Stimulated activated CD4-positive, alpha-beta T cell treated with anti-CD3 and anti-CD28 coated beads, TNF-alpha, amount 100 ng/mL, for 48 hours (primary cell): Measurements from ENCODE around the gene CPXM1.

Experiments used
- DNase-seq, 3 donors: peaks; one replicate each; pipeline ENCODE4 v3.0.0-alpha.2; 2020; ENCODE audit warnings: low read depth in 3 of 3

Gene CPXM1

DNA sequence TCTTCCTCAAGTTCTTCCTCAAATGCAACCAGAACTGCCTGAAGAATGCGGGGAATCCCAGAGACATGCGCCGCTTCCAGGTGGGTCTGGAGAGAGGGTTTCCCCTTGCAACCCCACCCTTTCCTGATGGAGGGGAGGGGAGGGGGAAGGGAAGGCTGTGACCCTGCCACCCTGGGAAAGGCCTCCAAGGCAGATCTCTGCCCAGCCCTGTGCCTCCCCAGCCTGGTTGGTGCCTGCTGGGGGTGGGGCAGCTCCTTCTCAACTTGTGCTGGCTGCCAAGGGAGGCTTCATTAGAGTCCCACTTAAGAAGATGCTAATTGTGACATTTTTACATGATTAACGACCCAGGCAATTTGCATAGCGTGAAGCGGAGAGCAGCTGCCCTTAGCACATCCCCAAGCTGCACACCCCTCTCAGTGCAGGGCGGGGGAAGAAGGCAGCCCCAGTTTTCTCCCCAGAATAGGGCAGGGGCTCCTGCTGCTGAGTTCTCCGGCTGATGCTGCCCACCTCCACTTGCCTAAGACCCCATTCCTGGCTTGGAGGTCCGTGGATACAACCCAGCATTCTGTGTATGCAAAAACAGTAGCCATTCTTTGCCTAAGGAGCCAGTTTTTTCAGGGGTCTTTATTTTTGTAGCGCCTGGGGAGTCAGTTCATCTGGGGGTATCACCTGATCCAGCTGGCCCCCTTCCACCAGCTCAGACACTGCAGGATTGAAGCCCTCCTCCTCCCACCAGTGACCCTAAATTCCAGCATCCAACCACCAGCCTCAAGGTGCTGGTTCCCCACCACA is 51.7 kb downstream of the CPXM1 start:
- DNase-seq, result no peak

DNA sequence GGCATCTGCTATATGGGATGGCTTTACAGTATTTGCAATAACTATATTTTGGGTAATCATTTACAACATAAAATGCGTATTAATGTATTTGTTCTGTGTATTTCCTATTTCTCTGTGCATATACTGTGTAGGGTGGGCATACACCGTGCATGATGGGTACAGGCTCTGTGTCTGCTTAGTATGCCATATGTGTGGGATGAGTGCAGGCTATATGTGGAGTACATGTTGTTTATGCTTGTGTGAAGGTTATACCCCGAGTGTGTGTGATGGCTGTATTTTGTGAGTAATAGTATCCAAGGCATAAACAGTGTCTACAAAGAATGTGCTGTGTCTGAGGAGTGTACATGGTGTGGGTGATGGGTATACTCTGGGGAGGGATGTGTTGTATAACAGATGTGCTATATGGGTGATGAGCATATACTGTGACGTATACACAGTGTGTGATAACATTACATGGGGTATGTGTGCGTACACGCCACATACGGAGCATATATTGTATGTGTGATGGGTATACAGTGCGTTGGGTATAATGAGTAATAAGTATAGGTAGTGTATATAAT is 52.7 kb downstream of the CPXM1 start:
- no peak for DNase-seq

DNA sequence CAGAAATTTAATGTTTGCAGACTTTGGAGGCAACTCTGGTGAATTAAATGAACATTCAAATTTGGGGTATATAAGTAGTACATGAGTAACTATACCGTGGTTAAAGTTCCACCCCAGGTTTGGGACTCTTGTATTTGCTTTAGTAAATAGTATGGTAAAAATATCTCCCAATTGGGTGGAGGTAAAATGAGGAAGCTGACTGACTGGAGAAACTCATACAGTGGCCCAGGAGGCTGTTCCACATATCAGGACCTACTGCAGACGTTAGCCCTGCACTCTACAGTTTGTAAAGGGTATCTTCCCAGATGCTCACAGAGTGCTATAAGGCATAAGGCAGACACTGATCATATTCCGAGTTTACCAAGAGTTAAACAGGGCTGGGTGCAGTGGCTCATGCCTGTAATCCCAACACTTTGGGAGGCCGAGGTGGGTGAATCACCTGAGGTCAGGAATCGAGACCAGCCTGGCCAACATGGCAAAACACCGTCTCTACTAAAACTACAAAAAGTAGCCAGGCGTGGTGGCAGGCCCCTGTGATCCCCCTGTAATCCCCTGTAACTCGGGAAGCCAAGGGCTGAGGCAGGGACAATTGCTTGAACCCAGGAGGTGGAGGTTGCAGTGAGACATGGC is 53.7 kb downstream of the CPXM1 start:
- DNase-seq, result no peak

DNA sequence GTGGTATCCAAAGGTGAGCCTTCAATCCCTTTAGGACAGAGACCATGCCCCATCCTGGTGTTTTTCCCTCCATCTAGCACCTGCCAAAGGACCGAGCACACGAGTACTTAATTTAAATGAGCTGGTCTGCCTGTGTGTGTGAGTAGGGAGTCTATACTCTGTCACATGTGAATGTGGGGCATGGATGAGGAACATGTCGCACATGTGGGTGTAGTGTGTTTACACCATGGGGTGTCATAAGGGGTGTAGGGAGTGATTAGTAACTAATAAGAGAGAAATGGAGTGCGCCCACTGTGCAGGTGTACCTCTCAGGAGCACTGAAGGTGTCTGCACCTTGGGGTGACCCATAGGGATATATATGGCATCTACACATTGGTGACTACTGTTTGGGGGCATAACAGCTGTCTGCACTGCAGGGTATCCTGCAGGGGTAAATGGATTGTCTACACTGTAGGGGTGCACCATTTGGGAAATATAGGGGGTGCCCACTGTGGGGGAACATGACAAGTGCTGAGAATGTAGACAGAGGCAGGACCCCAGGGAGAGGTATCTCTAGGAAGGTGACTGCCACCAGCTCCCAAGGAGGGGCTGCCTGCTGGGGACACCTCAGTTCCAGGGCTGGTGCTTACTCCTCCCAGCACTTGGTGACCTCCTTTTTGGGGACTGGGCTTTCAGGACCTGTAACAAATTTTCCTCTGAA is 54.3 kb downstream of the CPXM1 start:
- no peak for DNase-seq

DNA sequence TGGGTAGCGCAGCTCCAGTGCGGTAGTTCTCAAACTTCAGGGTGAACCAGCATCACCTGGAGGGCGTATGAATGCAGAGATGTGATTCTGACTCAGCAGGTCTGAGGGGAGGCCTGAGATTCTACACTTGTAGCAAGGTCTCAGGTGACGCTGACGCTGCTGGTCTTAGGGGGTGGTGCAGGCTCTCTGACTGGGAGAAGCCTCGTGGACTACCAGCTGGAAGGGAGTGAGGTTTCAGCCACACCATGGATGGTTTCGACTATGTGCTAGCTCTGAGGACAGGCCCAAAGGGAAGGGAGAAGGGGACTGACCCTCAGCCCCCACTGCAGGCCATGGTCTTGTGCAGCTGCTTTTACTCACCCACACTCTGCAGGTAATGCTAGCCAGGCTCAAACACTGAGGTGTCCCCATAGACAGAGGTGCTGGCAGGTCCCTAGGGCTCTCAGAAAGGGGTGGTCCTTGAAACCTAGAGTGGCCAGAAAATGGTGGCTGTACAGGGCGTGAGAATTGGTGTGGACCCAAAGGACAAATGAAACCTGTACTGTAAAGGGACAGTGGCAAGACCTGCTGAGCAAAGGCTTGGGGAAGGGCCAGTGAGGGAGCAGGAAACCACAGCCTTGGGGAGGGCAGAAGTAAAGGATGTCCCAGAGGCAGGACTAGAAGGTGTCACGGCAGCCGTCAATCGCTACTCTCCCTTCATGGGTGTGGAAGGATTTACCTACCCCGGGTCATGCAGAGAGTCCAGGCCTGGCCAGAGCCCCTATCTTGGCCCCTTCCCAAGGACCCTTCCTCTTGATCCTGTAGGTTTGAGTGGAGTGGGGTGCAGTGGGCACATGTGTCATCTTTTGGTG is 55.1 kb downstream of the CPXM1 start:
- no peak for DNase-seq
